Mononuclear cell (primary cell): Measurements from ENCODE around the gene TSACC. TPM values are rescaled to one million over a fixed set of nuclear protein-coding genes. Genes with fewer than 3 reads are reported as not detected.
"Not testable (repeated sequence)": the region's sequence is repeated elsewhere in the genome, so short reads cannot be mapped to it uniquely, and the experiment has no call there.

Experiments
- H3K27me3 ChIP-seq: 2 replicates; pipeline ENCODE4 v1.6.0; 2011; ENCODE audit warnings: low read length, control low read depth; ENCODE audit not compliant: insufficient read depth
- H3K4me1 ChIP-seq: 2 replicates; pipeline ENCODE4 v1.5.1; 2011; ENCODE audit warnings: mild to moderate bottlenecking, low read length, control low read depth; ENCODE audit not compliant: insufficient read depth
- H3K4me3 ChIP-seq: 2 replicates; pipeline ENCODE4 v1.5.1; 2011; ENCODE audit warnings: mild to moderate bottlenecking, low read length, moderate library complexity
- H3K9me3 ChIP-seq: 2 replicates; pipeline ENCODE4 v1.5.1; 2011; ENCODE audit warnings: low read depth, mild to moderate bottlenecking, control low read depth, low read length
- total RNA-seq: library from RNA; depleted of rRNA; stranded (reverse); fragments of >200 nt; gene quantifications from one replicate; pipeline ENCODE4 v1.2.3, GENCODE V29; 2012

Gene TSACC
- not detected for total RNA-seq

DNA sequence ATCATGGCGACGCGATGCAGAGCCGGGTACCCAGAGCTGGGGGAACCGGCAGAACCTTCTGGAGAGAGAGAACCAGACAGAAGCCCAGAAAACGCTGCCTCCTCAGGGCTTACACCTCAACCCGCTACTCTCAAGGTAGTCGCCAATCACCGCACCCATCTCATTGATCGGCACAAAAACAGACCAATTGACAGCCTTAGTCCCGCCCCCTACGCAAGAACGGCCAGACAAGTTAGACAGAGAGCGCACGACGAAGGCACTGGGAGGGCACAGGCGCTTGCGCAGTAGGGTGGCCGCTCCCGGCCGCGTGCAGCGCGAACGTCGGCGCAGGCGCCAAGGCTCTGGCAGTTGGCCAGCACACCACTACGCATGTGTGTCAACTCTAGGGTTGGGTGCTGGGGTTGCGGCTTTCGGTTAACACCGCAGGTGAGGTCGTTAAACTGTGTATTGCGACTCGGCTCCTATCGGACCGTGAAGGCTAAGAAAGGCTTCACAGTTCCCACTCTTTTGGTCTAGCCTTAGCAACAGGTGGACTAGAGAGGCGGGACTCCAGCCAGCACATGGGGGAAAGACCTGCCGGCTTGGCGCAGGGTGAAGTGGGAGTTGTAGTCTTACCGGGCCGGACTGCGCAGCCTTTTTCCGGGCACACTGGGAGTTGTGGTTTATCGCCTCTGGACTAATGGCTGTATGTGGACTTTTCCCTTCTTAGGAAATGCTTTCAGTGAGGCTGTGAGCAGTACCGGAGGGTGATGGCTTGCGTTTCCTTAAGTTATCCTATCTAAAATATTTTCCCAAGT lies at the start of gene TSACC, which contains the start of gene CCT3:
TSACC (plus strand) TSS at position 347 of the 797 bp plus-strand sequence. CDS start 1,232 bp downstream, outside the sequence.
CCT3 (minus strand) TSS at position 113 of the 797 bp plus-strand sequence; CDS start at position 5, 108 bp downstream.
- Histone ChIP-seq H3K27me3 (no peaks in the 10 kb centered on the region), H3K4me3 (peak within 1 kb of the TSS; percentile 82), H3K4me1 (peaks cover 17% of the 10 kb centered on the region), H3K9me3 (no peaks in the 10 kb centered on the region)

DNA sequence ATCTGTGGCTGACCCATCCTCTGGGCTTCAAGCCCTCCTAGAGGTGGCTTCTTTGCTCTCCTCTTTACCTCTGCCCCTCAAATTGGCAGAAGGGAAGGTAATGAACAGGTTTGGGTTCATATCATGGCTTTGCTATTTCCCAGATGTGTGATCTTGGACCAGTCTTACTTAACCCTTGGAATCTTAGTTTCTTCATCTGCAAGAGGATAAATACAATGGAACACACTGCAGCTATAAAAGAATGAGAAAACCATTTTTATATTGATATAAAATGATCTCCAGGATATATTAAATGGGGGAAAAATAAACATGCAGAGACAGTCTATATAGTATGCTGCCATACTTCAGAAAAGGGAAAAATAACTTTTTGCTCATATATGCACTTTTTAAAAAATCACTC lies 48.5 kb upstream of the TSACC start:
- Histone ChIP-seq H3K4me1 (peaks cover 26% of the 10 kb centered on the region), H3K4me3 (no peak overlapping the region), H3K9me3 (no peaks in the 10 kb centered on the region), H3K27me3 (no peaks in the 10 kb centered on the region)

DNA sequence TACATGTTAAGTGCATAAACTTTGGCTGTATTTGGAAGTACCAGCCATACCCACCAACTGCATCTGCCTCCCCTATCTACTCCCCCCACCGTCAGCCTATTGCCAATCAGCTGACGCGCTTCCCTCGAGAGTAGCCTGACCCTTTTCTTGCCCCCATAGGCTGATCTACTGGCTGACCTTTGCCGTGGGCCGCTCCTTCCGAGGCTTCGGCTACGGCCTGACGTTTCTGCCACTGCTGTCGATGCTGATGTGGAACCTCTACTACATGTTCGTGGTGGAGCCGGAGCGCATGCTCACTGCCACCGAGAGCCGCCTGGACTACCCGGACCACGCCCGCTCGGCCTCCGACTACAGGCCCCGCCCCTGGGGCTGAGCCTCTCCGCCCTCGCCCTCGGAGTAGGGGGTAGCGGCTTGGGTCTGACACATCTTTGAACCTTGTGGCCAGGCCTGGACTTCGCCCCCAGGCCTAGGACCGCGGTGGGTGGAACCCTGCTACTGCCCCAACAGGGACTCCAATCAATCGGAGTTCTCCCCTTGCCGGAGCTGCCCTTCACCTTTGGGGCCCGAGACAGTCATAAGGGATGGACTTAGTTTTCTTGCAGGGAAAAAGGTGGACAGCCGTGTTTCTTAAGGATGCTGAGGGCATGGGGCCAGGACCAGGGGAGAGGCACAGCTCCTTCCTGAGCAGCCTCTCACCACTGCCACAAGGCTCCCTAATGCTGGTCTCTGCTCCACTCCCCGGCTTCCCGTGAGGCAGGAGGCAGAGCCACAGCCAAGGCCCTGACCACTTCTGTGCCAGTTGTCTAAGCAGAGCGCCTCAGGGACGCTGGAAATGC lies 46.9 kb upstream of the TSACC start:
- Histone ChIP-seq H3K4me1 (peaks cover 30% of the 10 kb centered on the region), H3K4me3 (no peak overlapping the region)

DNA sequence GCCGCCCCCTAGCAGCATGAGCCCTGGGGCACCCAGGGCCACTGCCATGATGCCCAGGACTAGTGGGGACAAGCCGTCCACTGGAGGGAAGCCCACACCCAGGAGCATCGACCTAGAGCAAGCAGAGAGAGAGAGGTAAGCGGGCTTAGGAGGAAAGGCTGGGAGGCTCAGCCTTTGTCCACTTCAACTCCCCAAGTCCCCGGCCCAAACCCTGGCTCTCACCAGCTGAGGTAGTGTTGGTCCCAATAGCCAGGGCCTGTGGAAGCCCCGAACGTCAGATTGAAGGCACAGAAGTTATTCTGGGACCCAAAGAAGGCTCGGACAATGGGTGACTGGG lies 45.3 kb upstream of the TSACC start:
- Histone ChIP-seq H3K9me3 (no peaks in the 10 kb centered on the region), H3K4me3 (no peak overlapping the region), H3K4me1 (peaks cover 30% of the 10 kb centered on the region), H3K27me3 (no peaks in the 10 kb centered on the region)

More for the DNA sequence above, 46.9 kb upstream of the TSACC start:
- Histone ChIP-seq H3K9me3 (no peaks in the 10 kb centered on the region), H3K27me3 (no peaks in the 10 kb centered on the region)

DNA sequence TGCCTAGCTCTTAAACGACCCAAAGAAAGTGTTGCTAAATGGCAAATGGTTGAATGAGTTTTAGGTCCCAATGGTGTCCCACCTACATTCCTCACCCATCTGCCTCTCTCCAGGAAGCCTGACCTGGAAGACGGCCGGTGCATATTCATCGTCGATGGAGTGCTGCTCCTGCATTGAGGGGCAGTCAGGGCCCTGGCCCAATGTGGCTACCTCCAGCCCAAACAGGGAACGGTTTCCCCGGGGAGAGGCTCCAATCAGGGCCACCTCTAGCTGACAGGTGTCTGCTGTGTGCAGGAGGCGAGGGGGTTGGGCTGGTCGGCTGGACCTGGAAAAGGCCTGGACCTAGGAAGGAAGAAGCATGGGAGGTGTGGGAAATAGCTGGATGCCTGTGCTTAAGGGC lies 44.4 kb upstream of the TSACC start:
- no peak overlapping the region for H3K4me3 ChIP-seq
- H3K4me1 ChIP-seq: peaks cover 30% of the 10 kb centered on the region
- no peaks in the 10 kb centered on the region for H3K9me3 ChIP-seq
- no peaks in the 10 kb centered on the region for H3K27me3 ChIP-seq

DNA sequence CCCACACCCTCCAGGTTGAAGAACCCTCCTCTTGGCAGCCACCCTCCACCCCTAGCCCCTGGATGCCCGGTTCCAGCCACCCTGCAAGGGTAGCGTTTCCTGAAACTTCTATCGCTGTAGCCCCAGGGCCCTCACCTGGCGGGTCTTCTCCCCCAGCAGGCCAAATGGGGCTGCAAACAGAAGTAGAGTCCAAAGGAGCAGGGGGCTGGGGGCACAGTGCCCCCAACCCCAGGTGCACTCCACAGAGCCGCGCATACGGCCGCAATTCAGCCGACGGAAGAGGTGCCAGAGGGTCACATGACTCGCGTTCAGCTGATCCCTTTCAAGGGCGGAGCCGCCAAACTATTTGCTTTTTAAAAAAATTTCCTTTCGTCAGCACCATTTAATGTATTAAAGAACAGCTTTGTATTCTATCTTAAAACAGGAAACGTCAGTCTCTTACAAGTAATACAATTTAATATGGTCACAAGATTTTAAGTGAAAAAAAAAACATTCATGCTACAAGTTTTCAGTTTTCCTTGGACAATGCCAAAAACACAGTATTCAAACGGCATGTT lies 42.9 kb upstream of the TSACC start, which contains the start of gene GLMP:
GLMP (minus strand) TSS at position 289 of the 557 bp plus-strand sequence; CDS start at position 255, 34 bp downstream.
- H3K27me3 ChIP-seq: no peaks in the 10 kb centered on the region
- peaks cover 30% of the 10 kb centered on the region for H3K4me1 ChIP-seq
- peak within 1 kb of the TSS; percentile 50 for H3K4me3 ChIP-seq
- H3K9me3 ChIP-seq: no peaks in the 10 kb centered on the region

DNA sequence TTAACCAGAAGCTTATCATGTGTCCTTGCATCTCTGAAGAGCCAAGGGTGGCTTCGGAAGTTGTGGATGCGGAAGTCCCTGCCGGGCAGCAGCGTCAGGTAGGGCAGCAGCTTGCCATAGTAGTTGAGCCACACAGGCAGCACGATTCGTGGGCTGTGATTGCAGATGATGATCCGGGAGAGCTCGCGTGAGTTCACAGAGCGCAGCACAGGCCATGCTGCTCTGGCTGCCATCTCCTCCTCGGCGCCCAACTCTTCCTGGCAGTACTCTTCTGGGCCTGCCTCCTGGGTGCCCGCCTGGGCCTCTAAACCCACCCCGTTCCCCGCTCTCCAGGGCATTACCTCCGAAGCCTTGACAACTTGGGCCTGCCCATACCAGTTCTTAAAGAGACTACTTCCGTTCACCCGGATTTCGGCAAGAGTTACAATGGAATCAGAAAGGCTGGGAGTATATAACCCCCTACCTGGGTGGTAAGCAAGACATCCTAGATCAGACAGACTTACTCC lies 39.4 kb upstream of the TSACC start, which contains the start of gene VHLL:
VHLL (minus strand) TSS at position 456 of the 506 bp plus-strand sequence; CDS start at position 338, 118 bp downstream.
- Histone ChIP-seq H3K27me3 (no peaks in the 10 kb centered on the region), H3K4me1 (peaks cover 18% of the 10 kb centered on the region), H3K9me3 (no peaks in the 10 kb centered on the region)

DNA sequence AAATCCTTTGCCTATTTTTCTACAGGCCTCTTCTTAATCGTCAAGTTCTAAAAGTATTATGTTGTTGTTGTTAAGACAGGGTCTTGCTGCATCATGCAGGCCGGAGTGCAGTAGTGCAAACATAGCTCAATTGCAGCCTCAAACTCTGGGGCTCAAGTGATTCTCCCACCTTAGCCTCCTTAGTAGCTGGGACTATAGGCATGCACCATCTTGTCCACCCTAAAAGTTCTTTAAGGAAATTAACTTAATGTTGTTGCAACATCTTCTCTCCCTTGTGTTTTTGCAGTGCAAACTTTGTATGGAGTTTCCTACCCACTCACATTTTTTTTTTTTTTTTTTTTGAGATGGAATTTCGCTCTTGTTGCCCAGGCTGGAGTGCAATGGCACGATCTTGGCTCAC lies 35.1 kb upstream of the TSACC start:
- Histone ChIP-seq H3K9me3 (no peaks in the 10 kb centered on the region), H3K4me3 (no peak overlapping the region), H3K4me1 (no peaks in the 10 kb centered on the region), H3K27me3 (no peaks in the 10 kb centered on the region)

More for the DNA sequence above, 39.4 kb upstream of the TSACC start, which contains the start of gene VHLL:
- H3K4me3 ChIP-seq: no peak within 1 kb of the TSS

DNA sequence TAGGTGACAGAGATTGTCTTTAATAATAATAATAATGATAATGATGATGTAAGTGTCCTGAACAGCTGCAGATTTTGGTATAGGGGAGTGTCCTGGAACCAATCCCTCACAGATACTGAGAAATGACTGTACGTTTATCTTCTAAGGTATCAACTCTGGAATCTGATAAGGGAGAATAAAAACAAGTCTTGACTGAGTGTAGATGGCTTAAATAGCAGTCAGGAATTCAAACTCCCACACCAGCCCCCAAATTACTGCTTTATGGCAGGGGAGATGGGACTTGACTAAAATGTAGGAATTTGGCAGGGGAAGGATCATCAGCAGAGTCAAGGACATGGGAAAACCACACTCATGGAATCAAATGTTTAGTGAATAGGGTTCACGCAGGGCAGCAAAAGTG lies 33.1 kb upstream of the TSACC start:
- Histone ChIP-seq H3K9me3 (no peaks in the 10 kb centered on the region), H3K4me1 (no peaks in the 10 kb centered on the region), H3K27me3 (no peaks in the 10 kb centered on the region), H3K4me3 (no peak overlapping the region)

DNA sequence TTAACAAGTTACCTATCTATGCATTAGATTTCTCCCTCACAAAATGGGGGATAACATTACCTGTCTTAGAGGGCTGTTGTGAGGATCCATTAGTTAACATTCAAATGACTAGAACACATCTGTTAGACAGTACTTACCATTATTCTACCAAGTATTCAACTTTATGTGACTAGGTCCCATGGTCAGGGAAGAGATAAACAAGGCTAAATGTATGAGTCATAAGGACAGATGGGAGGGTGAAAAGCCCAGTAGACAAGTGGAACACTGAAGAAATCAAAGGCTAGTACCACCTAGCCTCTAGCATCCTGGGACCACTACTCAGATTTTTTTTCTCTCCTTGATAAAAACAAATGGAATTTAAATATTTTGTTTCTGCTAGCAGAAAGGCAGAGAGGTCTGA lies 30.2 kb upstream of the TSACC start:
- Histone ChIP-seq H3K4me3 (no peak overlapping the region), H3K27me3 (no peaks in the 10 kb centered on the region), H3K9me3 (no peaks in the 10 kb centered on the region), H3K4me1 (peaks cover 6% of the 10 kb centered on the region)

DNA sequence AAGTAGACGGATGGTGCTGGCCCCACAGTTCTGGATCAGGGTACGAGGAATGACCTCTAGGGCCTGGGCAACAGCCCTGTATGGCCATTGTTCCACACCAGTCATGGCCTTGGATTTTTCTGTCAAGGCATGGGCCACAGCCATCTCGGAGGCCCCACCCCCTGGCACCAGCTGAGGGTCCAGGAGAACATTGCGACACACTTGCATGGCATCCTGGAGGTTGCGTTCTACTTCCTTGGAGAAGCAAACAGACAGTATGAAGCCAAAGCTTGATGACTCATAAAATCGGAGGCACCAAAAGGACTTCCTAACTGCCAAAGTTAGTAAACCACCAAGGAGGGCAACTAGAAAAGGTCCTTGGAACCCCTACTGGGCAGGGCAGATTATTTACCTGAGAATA lies 27.4 kb upstream of the TSACC start:
- peaks cover 6% of the 10 kb centered on the region for H3K4me1 ChIP-seq
- no peak overlapping the region for H3K4me3 ChIP-seq
- H3K27me3 ChIP-seq: no peaks in the 10 kb centered on the region
- H3K9me3 ChIP-seq: no peaks in the 10 kb centered on the region

DNA sequence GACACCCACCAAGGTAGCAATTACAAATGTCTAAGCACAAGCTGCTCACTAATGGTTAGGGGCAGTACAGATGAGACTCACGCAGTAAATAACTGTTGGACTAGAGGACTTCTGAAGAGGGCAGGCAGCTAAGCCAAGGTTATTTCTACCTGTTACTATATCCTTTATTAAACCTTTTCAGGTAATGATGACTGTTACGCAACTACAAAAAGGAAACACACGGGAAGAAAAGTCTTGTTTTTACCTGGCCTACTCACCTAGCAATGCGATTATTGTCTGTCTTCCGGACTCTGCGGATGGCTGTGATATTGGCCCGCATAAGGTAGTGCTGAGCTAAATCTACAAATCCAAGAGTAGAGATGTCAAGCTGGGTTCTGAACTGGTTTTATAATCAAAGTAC lies 21.4 kb upstream of the TSACC start:
- Histone ChIP-seq H3K27me3 (no peaks in the 10 kb centered on the region), H3K4me1 (no peaks in the 10 kb centered on the region), H3K9me3 (no peaks in the 10 kb centered on the region), H3K4me3 (no peak overlapping the region)

DNA sequence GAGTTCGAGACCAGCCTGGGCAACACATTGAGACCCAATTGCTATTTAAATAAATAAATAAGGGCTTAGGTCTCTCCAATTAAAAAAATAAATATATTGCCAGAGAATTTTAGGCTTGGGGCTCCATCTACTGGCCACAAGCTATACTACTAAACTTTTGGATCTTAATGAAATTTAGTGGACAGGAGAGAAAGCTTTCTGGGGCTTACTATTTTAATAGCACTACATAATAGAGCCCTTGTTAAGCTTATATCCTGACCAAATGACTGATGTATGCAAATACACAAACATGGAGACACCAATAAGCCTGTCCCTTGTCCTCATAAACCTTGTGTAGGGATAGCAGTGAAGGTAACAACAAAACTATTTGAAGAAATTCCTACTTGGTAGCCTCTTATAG lies 18.7 kb upstream of the TSACC start:
- Histone ChIP-seq H3K9me3 (no peaks in the 10 kb centered on the region), H3K27me3 (no peaks in the 10 kb centered on the region), H3K4me1 (no peaks in the 10 kb centered on the region), H3K4me3 (no peak overlapping the region)

DNA sequence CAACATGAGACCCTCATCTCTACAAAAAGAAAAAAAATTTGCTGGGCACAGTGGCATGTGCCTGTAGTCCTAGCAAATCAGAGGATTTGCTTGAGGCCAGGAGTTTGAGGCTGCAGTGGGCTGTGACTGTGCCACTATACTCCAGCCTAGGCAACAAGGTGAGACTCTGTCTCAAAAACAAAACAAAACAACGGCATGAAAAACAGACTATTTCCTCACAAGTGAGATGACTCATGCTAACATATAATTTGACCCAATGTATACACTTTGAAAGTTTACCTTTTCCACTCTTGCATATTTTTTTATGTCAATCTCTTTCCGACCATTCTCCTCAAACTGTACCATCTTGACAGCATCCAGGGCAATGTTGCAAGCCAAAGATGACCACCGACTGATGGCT lies 17.8 kb upstream of the TSACC start:
- no peaks in the 10 kb centered on the region for H3K27me3 ChIP-seq
- no peaks in the 10 kb centered on the region for H3K4me1 ChIP-seq
- H3K4me3 ChIP-seq: no peak overlapping the region
- H3K9me3 ChIP-seq: no peaks in the 10 kb centered on the region

DNA sequence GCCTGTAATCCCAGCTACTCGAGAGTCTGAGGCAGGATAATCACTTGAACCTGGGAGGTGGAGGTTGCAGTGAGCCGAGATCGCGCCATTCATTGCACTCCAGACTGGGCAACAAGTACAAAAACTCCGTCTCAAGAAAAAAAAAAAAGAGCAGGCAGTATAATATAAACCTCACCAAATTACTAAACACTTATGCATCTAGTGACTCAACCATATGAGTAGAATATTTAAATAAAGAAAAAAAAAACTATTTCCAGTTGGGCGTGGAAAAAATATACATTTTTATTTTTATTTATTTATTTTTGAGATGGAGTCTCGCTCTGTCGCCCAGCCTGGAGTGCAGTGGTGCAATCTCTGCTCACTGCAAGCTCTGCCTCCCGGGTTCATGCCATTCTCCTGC lies 15.1 kb upstream of the TSACC start:
- H3K4me1 ChIP-seq, H3K4me3 ChIP-seq, H3K27me3 ChIP-seq, H3K9me3 ChIP-seq: not testable (repeated sequence)
